Measurements from ENCODE around the gene WIPF2. TPM values are rescaled to one million over a fixed set of nuclear protein-coding genes. Genes with fewer than 3 reads are reported as not detected.

WIPF2 gene
- total RNA-seq, 1 experiment from 2014 or later: 23.0 TPM

DNA sequence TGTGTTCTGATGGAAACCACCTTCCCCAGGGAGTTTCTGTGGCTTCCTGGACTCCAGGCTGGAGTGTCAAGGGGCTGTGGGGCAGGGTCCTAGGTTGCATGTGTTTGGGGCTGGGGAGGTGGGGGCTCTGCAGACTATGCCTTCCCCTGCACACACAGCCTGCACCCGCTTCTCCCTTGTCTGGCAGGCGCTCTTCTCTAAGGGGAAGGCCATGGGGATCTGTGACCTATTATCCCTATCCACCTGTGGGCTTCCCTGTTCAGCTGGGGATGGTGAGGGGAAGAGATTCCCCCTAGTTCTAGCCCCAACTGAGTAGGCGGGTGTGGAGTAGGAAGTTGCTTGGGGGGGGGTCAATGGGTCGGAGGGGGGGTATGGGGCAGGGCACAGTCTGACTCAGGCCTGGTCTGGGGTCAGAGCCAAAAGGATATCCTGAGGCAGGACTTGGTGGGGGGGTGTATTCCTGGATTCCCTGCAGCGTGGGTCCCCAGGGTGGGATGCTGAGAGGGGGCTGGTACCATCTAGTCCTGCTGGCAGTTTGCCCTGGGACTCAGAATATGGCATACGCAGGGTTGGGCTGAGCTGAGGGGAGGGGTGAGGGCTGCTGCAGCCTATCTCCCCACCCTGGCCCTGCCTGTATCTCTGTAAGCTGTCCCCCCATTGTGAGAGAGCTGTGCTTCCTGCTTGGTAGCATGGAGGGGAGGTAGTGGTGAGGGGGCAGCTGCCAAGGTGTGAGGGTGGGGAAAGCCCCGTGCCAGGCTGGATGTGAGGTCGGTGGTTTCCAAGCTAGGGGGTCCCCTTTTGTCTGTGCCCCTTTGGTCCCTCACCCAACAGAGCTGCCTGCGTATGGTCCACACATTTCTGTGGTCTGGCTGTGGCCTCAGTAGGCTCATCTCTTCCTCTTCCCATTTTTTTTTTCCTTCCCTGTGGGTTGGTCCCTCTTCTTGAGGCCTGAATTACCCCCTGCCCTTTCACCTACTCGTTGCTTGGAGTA is 104.6 kb downstream of the WIPF2 start:
- no peak overlapping the region for H3K4me3 Mint-ChIP-seq
- ChIA-PET POLR2A (no interaction called here), CTCF (interaction anchor here (0.6 to 1.5 kb wide), 4 partner anchors 19 to 121 kb away, joined by 3 read pairs; no protein-coding TSS in a partner anchor)
- no peaks in the 10 kb centered on the region for H3K36me3 Mint-ChIP-seq
- ATAC-seq: no peak
- DNase-seq (ENCODE audit: low spot score): no peak
- H3K9me3 Mint-ChIP-seq: no peaks in the 10 kb centered on the region
- TF ChIP-seq, protein P1, sequence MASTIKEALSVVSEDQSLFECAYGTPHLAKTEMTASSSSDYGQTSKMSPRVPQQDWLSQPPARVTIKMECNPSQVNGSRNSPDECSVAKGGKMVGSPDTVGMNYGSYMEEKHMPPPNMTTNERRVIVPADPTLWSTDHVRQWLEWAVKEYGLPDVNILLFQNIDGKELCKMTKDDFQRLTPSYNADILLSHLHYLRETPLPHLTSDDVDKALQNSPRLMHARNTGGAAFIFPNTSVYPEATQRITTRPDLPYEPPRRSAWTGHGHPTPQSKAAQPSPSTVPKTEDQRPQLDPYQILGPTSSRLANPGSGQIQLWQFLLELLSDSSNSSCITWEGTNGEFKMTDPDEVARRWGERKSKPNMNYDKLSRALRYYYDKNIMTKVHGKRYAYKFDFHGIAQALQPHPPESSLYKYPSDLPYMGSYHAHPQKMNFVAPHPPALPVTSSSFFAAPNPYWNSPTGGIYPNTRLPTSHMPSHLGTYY (CRISPR knock-in tag; IDR thresholded peaks at IDR 0.05): no peak
- TF ChIP-seq, protein P2, sequence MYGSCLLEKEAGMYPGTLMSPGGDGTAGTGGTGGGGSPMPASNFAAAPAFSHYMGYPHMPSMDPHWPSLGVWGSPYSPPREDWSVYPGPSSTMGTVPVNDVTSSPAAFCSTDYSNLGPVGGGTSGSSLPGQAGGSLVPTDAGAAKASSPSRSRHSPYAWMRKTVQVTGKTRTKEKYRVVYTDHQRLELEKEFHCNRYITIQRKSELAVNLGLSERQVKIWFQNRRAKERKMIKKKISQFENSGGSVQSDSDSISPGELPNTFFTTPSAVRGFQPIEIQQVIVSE (CRISPR knock-in tag; IDR thresholded peaks at IDR 0.05; ENCODE audit: borderline replicate concordance): no peak
- TF ChIP-seq, protein P3, sequence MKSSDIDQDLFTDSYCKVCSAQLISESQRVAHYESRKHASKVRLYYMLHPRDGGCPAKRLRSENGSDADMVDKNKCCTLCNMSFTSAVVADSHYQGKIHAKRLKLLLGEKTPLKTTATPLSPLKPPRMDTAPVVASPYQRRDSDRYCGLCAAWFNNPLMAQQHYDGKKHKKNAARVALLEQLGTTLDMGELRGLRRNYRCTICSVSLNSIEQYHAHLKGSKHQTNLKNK (CRISPR knock-in tag; IDR thresholded peaks at IDR 0.05): no peak
- TF ChIP-seq GRHL2 (CRISPR knock-in tag; IDR thresholded peaks at IDR 0.05; ENCODE audit: insufficient replicate concordance, severe bottlenecking) (no peak), ZNF423 (CRISPR knock-in tag; IDR thresholded peaks at IDR 0.05) (no peak), ETV6 (CRISPR knock-in tag; IDR thresholded peaks at IDR 0.05) (no peak), ZNF263 (CRISPR knock-in tag; IDR thresholded peaks at IDR 0.05; ENCODE audit: low read depth) (no peak), FOXK1 (CRISPR knock-in tag; IDR thresholded peaks at IDR 0.05) (no peak)
- TF ChIP-seq, protein P4, sequence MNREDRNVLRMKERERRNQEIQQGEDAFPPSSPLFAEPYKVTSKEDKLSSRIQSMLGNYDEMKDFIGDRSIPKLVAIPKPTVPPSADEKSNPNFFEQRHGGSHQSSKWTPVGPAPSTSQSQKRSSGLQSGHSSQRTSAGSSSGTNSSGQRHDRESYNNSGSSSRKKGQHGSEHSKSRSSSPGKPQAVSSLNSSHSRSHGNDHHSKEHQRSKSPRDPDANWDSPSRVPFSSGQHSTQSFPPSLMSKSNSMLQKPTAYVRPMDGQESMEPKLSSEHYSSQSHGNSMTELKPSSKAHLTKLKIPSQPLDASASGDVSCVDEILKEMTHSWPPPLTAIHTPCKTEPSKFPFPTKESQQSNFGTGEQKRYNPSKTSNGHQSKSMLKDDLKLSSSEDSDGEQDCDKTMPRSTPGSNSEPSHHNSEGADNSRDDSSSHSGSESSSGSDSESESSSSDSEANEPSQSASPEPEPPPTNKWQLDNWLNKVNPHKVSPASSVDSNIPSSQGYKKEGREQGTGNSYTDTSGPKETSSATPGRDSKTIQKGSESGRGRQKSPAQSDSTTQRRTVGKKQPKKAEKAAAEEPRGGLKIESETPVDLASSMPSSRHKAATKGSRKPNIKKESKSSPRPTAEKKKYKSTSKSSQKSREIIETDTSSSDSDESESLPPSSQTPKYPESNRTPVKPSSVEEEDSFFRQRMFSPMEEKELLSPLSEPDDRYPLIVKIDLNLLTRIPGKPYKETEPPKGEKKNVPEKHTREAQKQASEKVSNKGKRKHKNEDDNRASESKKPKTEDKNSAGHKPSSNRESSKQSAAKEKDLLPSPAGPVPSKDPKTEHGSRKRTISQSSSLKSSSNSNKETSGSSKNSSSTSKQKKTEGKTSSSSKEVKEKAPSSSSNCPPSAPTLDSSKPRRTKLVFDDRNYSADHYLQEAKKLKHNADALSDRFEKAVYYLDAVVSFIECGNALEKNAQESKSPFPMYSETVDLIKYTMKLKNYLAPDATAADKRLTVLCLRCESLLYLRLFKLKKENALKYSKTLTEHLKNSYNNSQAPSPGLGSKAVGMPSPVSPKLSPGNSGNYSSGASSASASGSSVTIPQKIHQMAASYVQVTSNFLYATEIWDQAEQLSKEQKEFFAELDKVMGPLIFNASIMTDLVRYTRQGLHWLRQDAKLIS (CRISPR knock-in tag; IDR thresholded peaks at IDR 0.05; ENCODE audit: borderline replicate concordance): no peak
- TF ChIP-seq, protein P5, sequence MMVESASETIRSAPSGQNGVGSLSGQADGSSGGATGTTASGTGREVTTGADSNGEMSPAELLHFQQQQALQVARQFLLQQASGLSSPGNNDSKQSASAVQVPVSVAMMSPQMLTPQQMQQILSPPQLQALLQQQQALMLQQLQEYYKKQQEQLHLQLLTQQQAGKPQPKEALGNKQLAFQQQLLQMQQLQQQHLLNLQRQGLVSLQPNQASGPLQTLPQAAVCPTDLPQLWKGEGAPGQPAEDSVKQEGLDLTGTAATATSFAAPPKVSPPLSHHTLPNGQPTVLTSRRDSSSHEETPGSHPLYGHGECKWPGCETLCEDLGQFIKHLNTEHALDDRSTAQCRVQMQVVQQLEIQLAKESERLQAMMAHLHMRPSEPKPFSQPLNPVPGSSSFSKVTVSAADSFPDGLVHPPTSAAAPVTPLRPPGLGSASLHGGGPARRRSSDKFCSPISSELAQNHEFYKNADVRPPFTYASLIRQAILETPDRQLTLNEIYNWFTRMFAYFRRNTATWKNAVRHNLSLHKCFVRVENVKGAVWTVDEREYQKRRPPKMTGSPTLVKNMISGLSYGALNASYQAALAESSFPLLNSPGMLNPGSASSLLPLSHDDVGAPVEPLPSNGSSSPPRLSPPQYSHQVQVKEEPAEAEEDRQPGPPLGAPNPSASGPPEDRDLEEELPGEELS (CRISPR knock-in tag; IDR thresholded peaks at IDR 0.05): no peak
- no peak overlapping the region for H3K27ac Mint-ChIP-seq
- H3K4me1 Mint-ChIP-seq: peaks cover 48% of the 10 kb centered on the region
- peaks cover 5% of the 10 kb centered on the region for H3K27me3 Mint-ChIP-seq (ENCODE audit: low read depth)

DNA sequence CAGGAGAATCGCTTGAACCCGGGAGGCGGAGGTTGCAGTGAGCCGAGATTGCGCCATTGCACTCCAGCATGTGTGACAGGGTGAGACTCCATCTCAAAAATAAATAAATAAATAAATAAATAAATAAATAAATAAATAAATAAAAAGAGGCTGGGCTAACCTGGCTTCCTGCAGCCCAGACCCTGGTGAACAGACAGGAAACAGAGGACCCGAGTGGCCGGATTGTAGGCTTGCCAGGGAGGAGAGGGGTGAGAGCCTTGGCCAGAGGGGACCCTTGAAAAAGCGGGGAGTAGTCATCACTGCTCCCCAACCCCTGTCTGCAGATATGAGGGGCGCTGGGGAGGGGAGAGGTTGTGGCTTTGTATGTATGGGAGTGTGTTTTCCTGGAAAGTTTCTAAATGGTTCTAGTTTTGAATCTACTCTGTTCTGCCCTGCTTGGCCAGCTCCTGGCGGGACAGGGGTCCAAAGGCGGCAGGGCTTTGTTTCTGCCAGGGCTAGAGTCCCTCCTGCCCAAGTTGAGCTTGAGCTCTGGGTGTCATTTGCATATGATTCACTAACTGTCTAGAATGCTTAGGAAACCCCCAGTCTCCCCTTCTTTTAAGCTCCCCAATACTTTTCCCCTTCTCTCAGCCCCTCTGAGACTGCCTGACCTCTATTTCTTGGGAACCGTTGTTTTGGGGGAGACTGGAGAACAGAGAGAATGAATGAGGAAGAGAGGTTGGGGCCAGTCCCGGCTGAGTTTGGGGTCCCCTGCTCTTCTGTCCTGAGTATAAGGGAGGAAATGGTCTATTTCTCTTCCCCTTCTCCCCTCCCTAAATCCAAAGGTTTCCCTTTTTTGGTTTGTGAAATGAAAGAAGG is 106.3 kb downstream of the WIPF2 start:
- Mint-ChIP-seq H3K27ac (no peak overlapping the region), H3K4me3 (no peak overlapping the region), H3K9me3 (no peaks in the 10 kb centered on the region), H3K36me3 (no peaks in the 10 kb centered on the region), H3K4me1 (peaks cover 36% of the 10 kb centered on the region), H3K27me3 (ENCODE audit: low read depth) (no peaks in the 10 kb centered on the region)
- ChIA-PET POLR2A (no interaction called here), CTCF (interaction anchor here (0.9 to 3.2 kb wide), 4 partner anchors 8 to 29 kb away, joined by 3 to 22 read pairs (median 8); no protein-coding TSS in a partner anchor)
- ATAC-seq (no peak), DNase-seq (ENCODE audit: low spot score) (no peak)
- TF ChIP-seq, protein P3 (CRISPR knock-in tag; IDR thresholded peaks at IDR 0.05): no peak
- TF ChIP-seq NFE2L1 (CRISPR knock-in tag; IDR thresholded peaks at IDR 0.05) (no peak), ZNF232 (CRISPR knock-in tag; IDR thresholded peaks at IDR 0.05) (no peak), GRHL2 (CRISPR knock-in tag; IDR thresholded peaks at IDR 0.05; ENCODE audit: insufficient replicate concordance, severe bottlenecking) (no peak), ZNF396 (CRISPR knock-in tag; IDR thresholded peaks at IDR 0.05; ENCODE audit: borderline replicate concordance) (no peak), ETV6 (CRISPR knock-in tag; IDR thresholded peaks at IDR 0.05) (no peak), GTF2I (CRISPR knock-in tag; conservative IDR thresholded peaks at IDR 0.05) (no peak), MYBL2 (CRISPR knock-in tag; IDR thresholded peaks at IDR 0.05) (no peak), FOXK1 (CRISPR knock-in tag; IDR thresholded peaks at IDR 0.05) (no peak)
- TF ChIP-seq, protein P6, sequence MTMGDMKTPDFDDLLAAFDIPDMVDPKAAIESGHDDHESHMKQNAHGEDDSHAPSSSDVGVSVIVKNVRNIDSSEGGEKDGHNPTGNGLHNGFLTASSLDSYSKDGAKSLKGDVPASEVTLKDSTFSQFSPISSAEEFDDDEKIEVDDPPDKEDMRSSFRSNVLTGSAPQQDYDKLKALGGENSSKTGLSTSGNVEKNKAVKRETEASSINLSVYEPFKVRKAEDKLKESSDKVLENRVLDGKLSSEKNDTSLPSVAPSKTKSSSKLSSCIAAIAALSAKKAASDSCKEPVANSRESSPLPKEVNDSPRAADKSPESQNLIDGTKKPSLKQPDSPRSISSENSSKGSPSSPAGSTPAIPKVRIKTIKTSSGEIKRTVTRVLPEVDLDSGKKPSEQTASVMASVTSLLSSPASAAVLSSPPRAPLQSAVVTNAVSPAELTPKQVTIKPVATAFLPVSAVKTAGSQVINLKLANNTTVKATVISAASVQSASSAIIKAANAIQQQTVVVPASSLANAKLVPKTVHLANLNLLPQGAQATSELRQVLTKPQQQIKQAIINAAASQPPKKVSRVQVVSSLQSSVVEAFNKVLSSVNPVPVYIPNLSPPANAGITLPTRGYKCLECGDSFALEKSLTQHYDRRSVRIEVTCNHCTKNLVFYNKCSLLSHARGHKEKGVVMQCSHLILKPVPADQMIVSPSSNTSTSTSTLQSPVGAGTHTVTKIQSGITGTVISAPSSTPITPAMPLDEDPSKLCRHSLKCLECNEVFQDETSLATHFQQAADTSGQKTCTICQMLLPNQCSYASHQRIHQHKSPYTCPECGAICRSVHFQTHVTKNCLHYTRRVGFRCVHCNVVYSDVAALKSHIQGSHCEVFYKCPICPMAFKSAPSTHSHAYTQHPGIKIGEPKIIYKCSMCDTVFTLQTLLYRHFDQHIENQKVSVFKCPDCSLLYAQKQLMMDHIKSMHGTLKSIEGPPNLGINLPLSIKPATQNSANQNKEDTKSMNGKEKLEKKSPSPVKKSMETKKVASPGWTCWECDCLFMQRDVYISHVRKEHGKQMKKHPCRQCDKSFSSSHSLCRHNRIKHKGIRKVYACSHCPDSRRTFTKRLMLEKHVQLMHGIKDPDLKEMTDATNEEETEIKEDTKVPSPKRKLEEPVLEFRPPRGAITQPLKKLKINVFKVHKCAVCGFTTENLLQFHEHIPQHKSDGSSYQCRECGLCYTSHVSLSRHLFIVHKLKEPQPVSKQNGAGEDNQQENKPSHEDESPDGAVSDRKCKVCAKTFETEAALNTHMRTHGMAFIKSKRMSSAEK (CRISPR knock-in tag; IDR thresholded peaks at IDR 0.05; ENCODE audit: borderline replicate concordance): no peak

Measured in WTC11 (cell line).